Activated T-cell treated with anti-CD3 and anti-CD28 coated beads, Interleukin-2, amount 50 U/mL, for 24 hours (primary cell): Measurements from ENCODE around the gene OR56B1.
"Not testable (repeated sequence)": the region's sequence is repeated elsewhere in the genome, so short reads cannot be mapped to it uniquely, and the experiment has no call there.

Experiments
- DNase-seq: peaks from one replicate; pipeline ENCODE4 v3.0.0-alpha.2; 2020
- H3K27ac Mint-ChIP-seq: 2 replicates; pipeline ENCODE4 v1.8.0; 2020; ENCODE audit warnings: mild to moderate bottlenecking, mixed read lengths
- H3K27me3 Mint-ChIP-seq: 2 replicates; pipeline ENCODE4 v1.8.0; 2020; ENCODE audit warnings: mixed read lengths
- H3K36me3 Mint-ChIP-seq: 2 replicates; pipeline ENCODE4 v1.8.0; 2020; ENCODE audit warnings: low read depth, mixed read lengths
- H3K4me1 Mint-ChIP-seq: 2 replicates; pipeline ENCODE4 v1.8.0; 2020; ENCODE audit warnings: low read depth, mixed read lengths
- H3K4me3 Mint-ChIP-seq: 2 replicates; pipeline ENCODE4 v1.8.0; 2020; ENCODE audit warnings: mild to moderate bottlenecking, moderate library complexity, mixed read lengths
- H3K9me3 Mint-ChIP-seq: 2 replicates; pipeline ENCODE4 v1.8.0; 2020; ENCODE audit warnings: mixed read lengths

OR56B1 gene

GRCh38 chr11:5705688-5706087 is 30.6 kb upstream of the OR56B1 start:
- Mint-ChIP-seq H3K4me3 (no peak overlapping the region), H3K27ac (peak overlapping the region; percentile 27), H3K9me3 (no peaks in the 10 kb centered on the region), H3K27me3 (no peaks in the 10 kb centered on the region), H3K36me3 (peaks cover 78% of the 10 kb centered on the region), H3K4me1 (peaks cover 38% of the 10 kb centered on the region)
- DNase-seq, result no peak

- DNase-seq, result no peak
- Mint-ChIP-seq H3K9me3 (no peaks in the 10 kb centered on the region), H3K4me1 (peaks cover 4% of the 10 kb centered on the region), H3K27me3 (no peaks in the 10 kb centered on the region), H3K27ac (no peak overlapping the region), H3K36me3 (peaks cover 43% of the 10 kb centered on the region), H3K4me3 (no peak overlapping the region)
These were observed 23.7 kb upstream of the OR56B1 start for GRCh38 chr11:5712507-5712906.

GRCh38 chr11:5713695-5714094 is 22.6 kb upstream of the OR56B1 start:
- Mint-ChIP-seq H3K36me3 (peaks cover 34% of the 10 kb centered on the region), H3K27ac (no peak overlapping the region)

GRCh38 chr11:5716518-5716917 is 19.7 kb upstream of the OR56B1 start:
- not testable (repeated sequence) for H3K27me3 Mint-ChIP-seq, DNase-seq

More at GRCh38 chr11:5713695-5714094, 22.6 kb upstream of the OR56B1 start:
- Mint-ChIP-seq H3K4me1 (peaks cover 4% of the 10 kb centered on the region), H3K27me3 (no peaks in the 10 kb centered on the region), H3K4me3 (no peak overlapping the region), H3K9me3 (no peaks in the 10 kb centered on the region)
- DNase-seq, result no peak

GRCh38 chr11:5719703-5720495 is 16.3 kb upstream of the OR56B1 start:
- Mint-ChIP-seq H3K36me3 (peaks cover 13% of the 10 kb centered on the region), H3K9me3 (no peaks in the 10 kb centered on the region), H3K27ac (no peak overlapping the region), H3K4me1 (no peaks in the 10 kb centered on the region), H3K27me3 (no peaks in the 10 kb centered on the region), H3K4me3 (no peak overlapping the region)
- no peak for DNase-seq

More at GRCh38 chr11:5716518-5716917, 19.7 kb upstream of the OR56B1 start:
- H3K4me3 Mint-ChIP-seq, H3K4me1 Mint-ChIP-seq, H3K9me3 Mint-ChIP-seq, H3K27ac Mint-ChIP-seq: not testable (repeated sequence)
- H3K36me3 Mint-ChIP-seq, result peaks cover 24% of the 10 kb centered on the region

- H3K27me3 Mint-ChIP-seq, result no peaks in the 10 kb centered on the region
- H3K27ac Mint-ChIP-seq, result no peak overlapping the region
- no peak for DNase-seq
- no peaks in the 10 kb centered on the region for H3K9me3 Mint-ChIP-seq
- H3K4me3 Mint-ChIP-seq, result no peak overlapping the region
- H3K36me3 Mint-ChIP-seq, result peaks cover 10% of the 10 kb centered on the region
- no peaks in the 10 kb centered on the region for H3K4me1 Mint-ChIP-seq
These were observed 13.6 kb upstream of the OR56B1 start for GRCh38 chr11:5722622-5723021.

- Mint-ChIP-seq H3K27ac (no peak overlapping the region), H3K4me1 (no peaks in the 10 kb centered on the region), H3K9me3 (no peaks in the 10 kb centered on the region), H3K27me3 (no peaks in the 10 kb centered on the region), H3K36me3 (peaks cover 2% of the 10 kb centered on the region), H3K4me3 (no peak overlapping the region)
- DNase-seq, result no peak
These were observed 9.9 kb upstream of the OR56B1 start for GRCh38 chr11:5726351-5726750.

- Mint-ChIP-seq H3K27me3 (no peaks in the 10 kb centered on the region), H3K4me1 (no peaks in the 10 kb centered on the region), H3K27ac (no peak overlapping the region), H3K4me3 (no peak overlapping the region), H3K9me3 (no peaks in the 10 kb centered on the region), H3K36me3 (peaks cover 2% of the 10 kb centered on the region)
- DNase-seq, result no peak
These were observed 8.6 kb upstream of the OR56B1 start for GRCh38 chr11:5727691-5728090.

- Mint-ChIP-seq H3K9me3 (peaks cover 20% of the 10 kb centered on the region), H3K27ac (no peak overlapping the region)
These were observed 843 bp downstream of the OR56B1 start for GRCh38 chr11:5737091-5737490.

GRCh38 chr11:5737670-5738392 is 1.6 kb downstream of the OR56B1 start:
- Mint-ChIP-seq H3K27ac (no peak overlapping the region), H3K27me3 (no peaks in the 10 kb centered on the region), H3K4me3 (no peak overlapping the region), H3K9me3 (peaks cover 22% of the 10 kb centered on the region), H3K36me3 (peaks cover 4% of the 10 kb centered on the region), H3K4me1 (no peaks in the 10 kb centered on the region)
- DNase-seq, result no peak

More at GRCh38 chr11:5737091-5737490, 843 bp downstream of the OR56B1 start:
- H3K4me1 Mint-ChIP-seq, result no peaks in the 10 kb centered on the region
- peaks cover 4% of the 10 kb centered on the region for H3K36me3 Mint-ChIP-seq
- DNase-seq, result no peak
- no peaks in the 10 kb centered on the region for H3K27me3 Mint-ChIP-seq
- no peak overlapping the region for H3K4me3 Mint-ChIP-seq

- DNase-seq, result no peak
These were observed 2.2 kb downstream of the OR56B1 start for GRCh38 chr11:5738431-5738830.

GRCh38 chr11:5746614-5747013 is 10.4 kb downstream of the OR56B1 start:
- Mint-ChIP-seq H3K27me3 (no peaks in the 10 kb centered on the region), H3K4me3 (no peak overlapping the region), H3K9me3 (peaks cover 24% of the 10 kb centered on the region), H3K36me3 (no peaks in the 10 kb centered on the region), H3K4me1 (no peaks in the 10 kb centered on the region), H3K27ac (no peak overlapping the region)
- DNase-seq, result no peak

More at GRCh38 chr11:5738431-5738830, 2.2 kb downstream of the OR56B1 start:
- Mint-ChIP-seq H3K4me1 (no peaks in the 10 kb centered on the region), H3K9me3 (peaks cover 27% of the 10 kb centered on the region), H3K27me3 (no peaks in the 10 kb centered on the region), H3K36me3 (peaks cover 4% of the 10 kb centered on the region), H3K4me3 (no peak overlapping the region), H3K27ac (no peak overlapping the region)

GRCh38 chr11:5749836-5750235 is 13.6 kb downstream of the OR56B1 start:
- no peak for DNase-seq
- Mint-ChIP-seq H3K4me3 (no peak overlapping the region), H3K4me1 (no peaks in the 10 kb centered on the region), H3K36me3 (no peaks in the 10 kb centered on the region), H3K27me3 (no peaks in the 10 kb centered on the region), H3K9me3 (peaks cover 4% of the 10 kb centered on the region), H3K27ac (no peak overlapping the region)

- no peaks in the 10 kb centered on the region for H3K4me1 Mint-ChIP-seq
- H3K4me3 Mint-ChIP-seq, result no peak within 1 kb of the TSS
- H3K27me3 Mint-ChIP-seq, result no peaks in the 10 kb centered on the region
- no peak within 1 kb of the TSS for H3K27ac Mint-ChIP-seq
- no peaks in the 10 kb centered on the region for H3K9me3 Mint-ChIP-seq
- DNase-seq, result no peak
- H3K36me3 Mint-ChIP-seq, result no peaks in the 10 kb centered on the region
These were observed 17.7 kb downstream of the OR56B1 start, which contains the start of gene OR52N4 for GRCh38 chr11:5753943-5754342. OR52N4 (plus strand) TSS chr11:5754243; CDS start chr11:5754741, 498 bp downstream.

- no peaks in the 10 kb centered on the region for H3K4me1 Mint-ChIP-seq
- DNase-seq, result no peak
- H3K27me3 Mint-ChIP-seq, result no peaks in the 10 kb centered on the region
- H3K9me3 Mint-ChIP-seq, result no peaks in the 10 kb centered on the region
- H3K36me3 Mint-ChIP-seq, result no peaks in the 10 kb centered on the region
- H3K4me3 Mint-ChIP-seq, result no peak overlapping the region
- H3K27ac Mint-ChIP-seq, result no peak overlapping the region
These were observed 30.8 kb downstream of the OR56B1 start for GRCh38 chr11:5767056-5767455.
